Activated T-helper 9 cell treated with anti-CD3 and anti-CD28 coated beads, Interleukin-2, amount 50 U/mL, for 16 hours (primary cell): ENCODE data around the gene GSDME.

Source experiments
- DNase-seq: peaks from one replicate; pipeline ENCODE4 v3.0.0-alpha.2; 2020; ENCODE audit warnings: low read depth

GSDME gene

DNA sequence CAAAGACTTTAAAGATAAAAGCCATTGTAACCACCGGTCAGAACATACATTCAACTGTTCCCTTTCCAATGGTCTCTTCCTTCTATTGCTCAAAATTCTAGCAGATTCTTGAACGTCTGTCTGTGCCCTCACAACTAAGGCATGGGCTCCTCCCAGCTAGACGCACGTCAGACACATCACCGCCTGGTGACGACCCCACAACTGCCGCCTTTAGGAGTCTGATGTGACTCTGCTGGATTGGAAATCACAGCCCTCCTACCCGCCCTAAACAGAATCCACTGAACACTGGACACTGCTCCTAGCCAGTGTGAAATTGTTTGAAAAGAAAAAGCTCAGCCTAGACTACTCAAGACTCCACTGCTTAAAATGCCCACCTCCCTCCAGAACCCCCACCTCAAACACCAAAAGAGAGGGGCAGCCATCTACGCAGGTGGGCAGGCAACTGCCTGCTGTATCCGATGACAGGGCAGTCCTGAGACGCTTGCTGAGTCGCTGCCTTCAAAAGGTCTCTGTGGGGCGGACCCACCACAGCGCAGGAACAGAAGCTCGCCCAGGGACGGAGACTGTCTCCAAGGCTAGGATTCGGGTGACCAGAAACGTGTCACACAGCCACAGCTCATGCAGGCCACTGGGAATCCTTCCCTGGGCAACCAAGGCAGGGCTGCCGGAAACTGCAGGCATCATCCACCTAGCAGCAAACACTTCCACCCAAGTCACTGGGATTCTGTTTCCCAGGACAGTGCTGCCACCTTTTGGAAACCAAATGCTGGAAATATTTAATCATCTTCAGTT, 34.7 kb downstream of the GSDME start:
- no peak for DNase-seq

DNA sequence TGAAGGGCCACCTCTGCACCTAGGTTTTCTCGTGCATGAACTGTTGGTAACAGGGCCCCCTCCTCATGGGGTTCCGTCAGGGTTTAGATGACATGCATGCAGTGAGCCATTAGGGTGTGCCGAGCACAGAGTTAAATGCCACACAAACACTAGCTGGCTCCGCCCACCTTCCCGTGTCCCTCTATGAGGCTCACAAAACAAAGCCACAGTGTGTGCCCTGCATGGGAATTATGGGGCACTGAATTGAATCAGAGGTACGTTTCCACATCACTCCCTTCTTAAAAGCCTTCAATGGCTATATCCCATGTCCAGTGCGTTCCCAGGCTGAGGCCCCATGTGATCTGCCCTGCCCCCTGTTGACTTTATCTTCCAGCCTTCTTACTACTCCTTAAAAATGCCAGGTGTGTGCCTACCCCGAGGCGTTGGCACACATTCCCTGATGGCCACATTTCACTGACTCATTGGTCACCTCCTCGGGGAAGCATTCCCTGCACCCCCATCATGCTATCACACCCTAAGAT, 35.7 kb downstream of the GSDME start:
- DNase-seq, result no peak

DNA sequence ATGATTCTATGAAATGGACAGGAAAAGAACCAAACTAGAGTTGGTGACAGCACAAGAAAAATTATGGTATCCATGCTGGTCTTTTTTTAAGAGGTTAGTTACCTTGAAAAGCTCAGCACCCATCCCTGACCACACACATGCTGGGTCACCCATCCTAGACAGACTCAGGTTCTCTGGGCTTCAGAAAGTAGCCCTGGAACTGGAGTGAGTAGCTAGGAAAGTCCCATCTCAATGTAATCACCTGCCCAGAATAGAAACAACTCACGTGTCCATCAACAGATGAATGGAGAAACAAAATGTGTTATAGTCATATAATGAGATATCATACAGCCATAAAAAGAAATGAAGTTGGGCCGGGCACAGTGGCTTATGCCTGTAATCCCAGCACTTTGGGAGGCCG, 37.0 kb downstream of the GSDME start:
- DNase-seq, result no peak

DNA sequence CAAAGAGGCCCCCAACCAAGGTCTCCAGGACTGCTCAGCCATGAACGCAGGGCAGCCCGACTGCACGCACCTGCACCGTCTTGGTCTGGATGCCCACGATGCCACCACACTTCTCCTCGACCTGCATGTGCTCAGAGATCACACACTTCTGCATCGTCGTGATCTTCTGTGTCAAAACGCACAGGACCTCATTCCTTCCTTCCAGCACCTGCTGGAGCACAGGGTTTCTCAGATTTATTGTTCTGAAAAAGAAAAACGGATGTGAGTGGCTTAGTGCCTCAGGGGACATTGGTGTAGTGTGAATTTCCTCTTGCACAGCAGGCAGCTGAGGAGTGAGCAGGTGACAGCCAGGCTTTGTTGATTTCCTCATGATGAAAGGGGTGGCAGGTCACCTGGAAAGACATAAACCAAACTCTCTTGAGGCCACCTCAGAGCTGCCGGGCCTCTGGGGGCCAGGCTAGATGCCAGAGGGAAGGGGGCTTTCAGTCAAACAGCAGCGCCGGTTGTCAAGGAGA, 38.2 kb downstream of the GSDME start:
- no peak for DNase-seq

DNA sequence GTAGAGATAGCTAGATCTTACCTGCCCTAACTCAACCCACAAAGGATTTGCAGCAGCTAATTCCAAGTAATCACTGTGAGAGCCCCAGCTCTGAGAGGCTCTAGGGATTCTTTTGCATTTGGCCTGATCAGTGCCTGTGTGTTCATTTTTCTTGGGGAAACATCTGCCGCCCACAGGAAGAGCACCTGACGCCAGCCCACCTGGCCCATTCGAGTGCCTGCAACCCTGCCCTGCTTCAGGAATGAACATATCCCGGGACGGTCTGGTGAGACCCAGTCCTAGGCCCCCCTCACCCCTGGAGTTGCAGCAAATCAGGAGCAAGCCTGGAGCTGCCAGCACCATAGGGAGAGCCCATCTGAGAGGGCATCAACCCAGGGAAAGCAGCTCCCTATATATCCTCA, 38.8 kb downstream of the GSDME start:
- DNase-seq, result no peak

DNA sequence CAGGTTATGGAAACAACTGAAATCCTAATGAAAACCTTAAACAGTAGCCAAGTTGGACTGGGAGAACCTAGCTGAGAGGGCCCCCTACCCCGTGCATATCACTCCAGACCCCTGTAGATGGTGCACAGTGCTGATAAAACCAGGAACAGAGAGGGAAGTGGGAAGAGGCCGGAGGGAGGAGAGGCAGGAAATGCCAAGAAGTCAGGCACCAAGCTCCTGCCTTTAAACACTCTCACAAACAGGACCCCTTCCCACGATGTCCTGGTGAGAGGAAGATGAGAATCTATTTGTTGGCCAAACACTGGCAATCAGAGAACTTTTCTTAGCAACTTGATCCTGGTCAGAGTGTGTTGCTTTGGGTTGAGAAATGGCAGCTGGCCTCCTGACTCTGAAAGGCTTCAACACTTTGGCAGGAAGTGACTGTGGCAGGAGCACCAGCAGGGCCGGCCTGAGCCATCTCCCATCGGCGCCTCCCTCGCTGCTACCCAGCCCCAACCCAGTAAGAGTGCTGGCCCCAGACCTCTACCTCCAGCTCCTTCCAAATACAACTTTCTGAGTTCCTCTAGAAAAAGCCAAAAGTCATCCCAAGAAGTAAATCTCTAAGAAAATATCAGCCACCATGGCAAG, 39.5 kb downstream of the GSDME start:
- no peak for DNase-seq

DNA sequence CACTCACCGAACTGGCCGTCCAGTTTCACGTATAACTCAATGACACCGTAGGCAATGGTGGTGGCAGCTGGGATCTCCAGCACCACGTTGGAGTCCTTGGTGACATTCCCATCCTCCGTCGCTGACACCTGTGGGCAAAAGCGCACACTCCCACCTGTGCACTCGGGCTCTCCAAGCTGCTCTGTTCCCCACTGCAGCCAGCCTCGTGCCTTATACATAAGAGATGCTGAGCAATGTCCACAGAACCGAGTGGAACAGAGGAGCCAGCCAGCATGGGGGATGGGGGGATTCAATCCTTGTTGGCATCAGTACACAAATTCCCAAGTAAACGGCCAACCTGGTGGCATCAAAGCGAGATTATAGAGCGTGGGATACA, 40.0 kb downstream of the GSDME start:
- DNase-seq, result no peak

DNA sequence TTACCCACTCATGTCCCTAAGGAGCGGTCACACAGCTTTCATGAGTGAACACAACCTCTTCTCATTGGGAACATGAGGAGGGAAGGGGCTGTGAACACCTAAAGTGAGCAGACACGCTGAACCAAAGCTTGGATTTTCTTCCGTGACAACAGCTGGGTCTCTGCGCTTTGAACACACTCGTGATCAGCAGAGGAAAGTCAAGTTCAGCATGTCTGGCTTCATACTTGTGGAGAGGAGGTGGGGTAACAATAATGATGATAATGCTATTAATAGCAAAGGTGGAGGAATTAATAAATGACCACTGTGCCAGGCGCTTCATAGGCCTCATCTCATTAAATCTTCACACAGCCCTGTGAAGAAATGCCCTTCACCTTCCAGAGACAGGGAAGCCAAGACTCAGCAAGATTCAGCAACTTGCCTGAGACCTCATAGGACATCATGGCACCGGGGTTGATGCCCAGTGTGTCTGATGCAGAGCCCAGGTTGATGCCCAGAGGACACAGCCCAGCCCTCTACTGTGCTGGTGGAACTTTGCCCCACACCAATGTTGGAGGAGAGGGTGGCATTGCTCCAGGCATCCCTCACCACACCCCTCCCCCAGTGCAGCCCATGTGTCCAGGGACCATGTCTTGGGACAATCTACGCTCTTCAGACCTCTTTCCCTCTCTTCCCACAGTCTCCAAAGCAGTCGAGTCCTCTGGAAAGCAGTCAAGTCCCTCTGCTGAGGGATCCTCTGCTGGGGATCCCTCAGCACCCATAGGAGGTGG, 40.6 kb downstream of the GSDME start:
- DNase-seq, result no peak

DNA sequence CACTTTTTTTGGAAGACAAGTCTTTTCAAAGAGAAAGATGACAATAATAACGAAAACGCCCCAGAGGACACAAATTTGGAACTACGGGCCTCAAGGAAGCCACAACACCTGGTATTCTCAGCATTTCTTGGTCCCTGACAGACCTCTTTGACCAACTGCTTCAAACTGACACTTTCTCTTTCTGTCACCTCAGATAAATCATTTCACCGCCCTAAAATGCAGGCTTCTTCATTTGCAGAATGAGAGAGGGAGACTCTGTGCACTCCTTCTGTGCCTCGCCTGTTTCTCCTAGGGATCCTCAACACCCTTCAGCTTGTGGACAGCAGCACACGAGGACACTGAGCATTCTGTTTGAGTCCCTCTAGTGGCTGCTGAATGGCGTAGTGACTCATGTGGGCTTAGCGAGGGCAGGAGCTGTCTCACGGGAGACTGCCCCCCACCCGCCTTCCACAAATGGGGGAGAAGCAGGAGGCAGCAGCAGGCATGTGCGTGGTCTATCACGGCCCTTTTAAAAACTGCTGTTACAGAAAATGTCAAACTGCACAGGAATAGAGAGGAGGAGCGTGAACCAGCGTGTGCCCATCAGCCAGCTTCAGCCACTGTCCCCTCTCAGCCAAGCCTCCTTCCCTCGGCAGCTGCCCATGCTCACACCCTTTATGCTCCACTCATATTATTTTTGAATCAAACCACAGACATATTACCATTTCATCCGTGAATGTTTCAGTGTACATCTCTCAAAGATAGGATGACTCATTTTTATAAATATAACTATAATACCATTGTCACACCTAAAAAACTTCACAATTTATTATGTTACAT, 41.4 kb downstream of the GSDME start:
- no peak for DNase-seq

DNA sequence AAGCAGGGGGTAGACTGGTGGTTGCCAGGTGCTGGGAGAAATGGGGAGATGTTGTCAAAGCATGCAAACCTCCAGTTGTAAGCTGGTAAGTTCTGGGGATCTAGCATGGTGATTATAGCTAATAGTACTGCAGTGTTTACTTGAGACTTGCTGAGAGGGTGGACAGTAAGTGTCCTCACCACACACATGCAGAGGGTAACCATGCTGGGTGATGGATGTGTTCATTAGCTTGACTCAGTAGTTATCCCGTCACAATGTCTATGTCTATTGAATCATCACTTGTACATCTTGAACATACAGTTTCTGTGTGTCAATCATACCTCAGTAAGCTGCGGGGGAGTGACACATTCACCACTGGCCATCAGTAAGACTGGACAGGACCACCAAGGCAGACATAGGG, 42.1 kb downstream of the GSDME start:
- DNase-seq, result no peak

DNA sequence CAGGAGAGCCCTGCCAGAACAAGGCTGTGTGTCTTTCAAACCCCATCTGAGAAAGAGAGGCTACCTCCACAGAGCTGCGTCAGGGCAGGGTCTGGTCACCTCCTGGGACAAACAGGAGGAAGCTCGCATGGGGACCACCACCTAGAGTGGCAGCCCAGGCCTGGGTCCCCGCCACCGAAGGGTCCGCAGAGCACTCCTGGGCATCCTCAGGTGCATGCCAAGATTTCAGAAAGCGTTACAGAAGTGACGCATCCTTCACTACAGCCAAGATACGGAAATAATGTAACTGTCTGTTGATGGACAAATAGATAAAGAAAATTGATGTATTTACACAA, 42.6 kb downstream of the GSDME start:
- no peak for DNase-seq

DNA sequence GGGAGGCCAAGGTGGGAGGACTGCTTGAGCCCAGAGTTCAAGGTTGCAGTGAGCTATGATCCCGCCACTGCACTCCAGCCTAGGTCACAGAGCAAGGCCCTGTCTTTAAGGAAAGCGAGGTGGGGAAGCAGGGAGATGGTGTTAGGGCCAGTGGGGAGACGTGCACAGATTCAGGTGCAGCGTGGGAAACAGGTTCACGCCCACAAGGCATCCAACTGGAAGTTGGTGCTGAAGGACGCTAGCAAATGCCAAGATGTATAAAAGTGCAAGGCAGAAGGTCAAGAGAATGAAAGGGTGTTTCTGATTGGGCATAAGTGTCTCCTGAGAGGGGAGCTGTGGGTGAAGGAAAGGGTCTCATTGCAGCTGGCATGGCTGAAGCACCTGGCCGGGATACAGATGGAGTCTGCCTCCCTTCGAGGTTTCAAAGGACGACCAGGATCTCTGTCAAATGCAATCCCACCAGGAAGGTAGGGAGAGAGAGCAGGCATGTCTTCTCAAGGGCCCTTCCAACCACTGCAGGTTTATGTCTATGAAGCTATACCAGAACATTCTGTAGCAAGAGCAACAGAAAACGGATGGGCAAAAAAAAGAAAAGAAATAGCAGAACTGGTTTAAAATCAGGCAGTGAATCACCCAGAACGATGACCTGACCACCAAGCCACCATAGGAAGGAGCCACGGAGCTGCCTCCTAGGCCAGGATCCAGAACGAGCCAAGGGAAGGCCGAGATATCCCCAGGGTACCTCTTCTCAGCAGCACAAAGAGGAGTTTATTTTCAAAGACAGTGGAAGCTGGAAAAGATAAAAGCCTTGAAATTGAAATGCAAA, 43.2 kb downstream of the GSDME start:
- no peak for DNase-seq

DNA sequence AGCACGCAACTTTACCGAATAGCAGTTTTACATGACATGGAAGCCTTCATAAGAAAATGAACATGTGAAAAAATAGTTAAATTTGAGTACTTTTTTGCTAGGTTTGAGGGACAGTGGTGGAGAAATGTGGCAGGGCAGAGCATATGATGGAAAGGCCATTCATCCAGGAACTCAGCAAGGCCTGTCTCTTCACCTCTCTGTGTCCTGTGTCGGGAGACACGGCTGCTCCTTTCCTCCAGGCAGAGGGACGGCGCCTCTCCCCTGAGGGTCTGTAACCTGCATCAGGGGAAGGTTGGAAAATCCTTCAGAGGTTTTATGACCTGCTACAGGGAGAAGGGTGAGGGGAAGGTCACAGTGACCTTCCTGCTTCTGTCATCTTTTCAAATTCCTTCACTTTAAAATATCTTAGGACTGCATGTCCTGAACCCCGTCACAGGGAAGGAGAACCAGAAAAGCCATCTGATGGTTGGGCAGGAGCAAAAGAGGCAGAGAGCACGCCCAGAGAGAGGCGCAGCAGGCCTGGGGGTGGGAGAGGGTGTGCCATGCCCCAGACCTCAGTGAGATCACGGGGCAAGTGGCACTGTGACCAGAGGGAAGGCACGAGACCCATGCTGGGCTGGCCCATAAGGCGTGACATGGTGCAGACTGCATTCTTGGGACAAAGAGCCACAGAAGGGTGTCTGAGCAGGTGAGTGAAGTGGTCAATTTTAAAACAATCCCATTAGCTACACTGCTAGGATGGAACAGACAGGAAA, 44.0 kb downstream of the GSDME start:
- DNase-seq, result no peak

DNA sequence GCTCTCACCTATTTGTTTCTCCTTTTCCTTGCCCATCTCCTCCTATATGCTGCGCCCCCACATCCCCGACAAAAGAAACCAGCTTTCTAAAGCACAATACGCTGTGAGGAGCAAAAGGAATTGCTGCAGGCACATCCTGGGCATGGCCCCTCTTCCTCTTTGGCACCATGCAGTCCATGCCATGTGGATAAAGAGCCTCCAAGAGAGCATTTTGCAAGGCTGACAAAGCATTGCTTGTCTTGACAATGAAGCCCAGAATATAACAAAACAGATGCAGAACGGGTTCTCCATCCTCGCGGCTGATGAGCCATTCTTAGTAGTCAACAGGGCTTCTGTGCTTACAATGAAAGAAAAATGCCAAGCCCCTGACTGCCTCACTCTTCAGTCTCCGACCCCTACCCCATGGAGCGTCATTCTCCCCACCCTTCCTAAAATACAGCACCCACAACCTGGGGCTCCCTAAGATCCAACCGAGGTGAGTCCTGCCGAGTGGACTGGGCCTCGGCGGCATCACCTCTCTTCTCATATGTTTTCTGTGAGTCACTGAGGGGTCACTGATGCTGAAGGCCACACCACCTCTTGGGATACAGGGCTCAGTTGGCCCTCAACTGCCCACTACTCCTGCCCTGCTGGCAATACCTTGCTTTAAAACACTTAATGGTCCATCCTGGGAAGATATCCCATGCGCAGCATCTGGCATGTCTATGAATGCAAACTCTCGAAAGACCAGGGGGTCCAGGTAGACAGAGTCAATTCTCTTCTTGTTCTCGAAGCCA, 47.5 kb downstream of the GSDME start:
- no peak for DNase-seq

DNA sequence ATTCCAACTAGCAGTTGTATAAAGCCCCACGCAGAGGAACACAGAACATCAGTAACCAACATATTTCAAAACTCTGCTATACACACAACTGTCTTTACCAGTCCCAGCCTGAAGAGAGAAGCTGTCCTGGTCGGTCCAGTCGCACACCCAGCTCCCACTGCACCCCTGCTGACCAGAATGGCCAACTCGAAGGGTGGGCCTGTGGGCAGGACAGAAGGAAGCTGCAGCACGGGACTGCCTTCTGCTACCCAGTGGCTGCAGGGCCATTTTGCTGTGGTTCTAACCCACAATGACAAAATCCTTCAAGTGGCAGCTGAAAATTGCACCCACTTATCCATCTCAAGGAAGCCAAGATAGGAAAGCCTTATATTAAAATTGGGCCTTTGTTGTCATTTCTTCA, 48.2 kb downstream of the GSDME start:
- no peak for DNase-seq

DNA sequence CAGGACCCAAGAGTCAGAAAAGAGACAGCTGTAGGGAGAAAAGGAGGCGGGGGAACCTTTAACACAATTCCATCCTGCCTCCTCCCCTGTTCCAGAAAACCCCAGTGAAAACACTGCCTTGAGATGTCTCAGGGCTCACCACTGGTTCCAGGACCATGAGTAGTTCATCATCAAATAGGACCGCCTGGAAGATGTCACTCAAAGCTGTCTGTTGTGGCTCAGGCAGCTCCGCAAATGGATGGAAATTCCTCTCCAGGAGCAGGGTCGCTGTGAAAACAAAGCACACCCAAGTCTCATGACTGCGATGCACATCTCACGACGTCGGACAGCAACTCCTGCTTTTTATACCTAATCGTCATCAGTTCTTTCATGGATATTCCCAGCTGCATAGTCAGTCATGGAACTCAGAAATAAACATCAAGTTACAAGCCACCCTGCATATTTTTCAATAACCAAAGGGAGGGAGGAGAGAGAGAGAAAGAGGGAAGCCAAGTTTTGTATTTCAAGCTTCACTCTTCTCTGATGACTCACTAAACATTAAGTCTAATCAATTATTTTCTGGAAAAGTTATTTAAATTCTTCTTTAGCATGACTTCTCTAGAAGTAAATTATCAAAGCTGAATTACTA, 49.2 kb downstream of the GSDME start:
- no peak for DNase-seq

DNA sequence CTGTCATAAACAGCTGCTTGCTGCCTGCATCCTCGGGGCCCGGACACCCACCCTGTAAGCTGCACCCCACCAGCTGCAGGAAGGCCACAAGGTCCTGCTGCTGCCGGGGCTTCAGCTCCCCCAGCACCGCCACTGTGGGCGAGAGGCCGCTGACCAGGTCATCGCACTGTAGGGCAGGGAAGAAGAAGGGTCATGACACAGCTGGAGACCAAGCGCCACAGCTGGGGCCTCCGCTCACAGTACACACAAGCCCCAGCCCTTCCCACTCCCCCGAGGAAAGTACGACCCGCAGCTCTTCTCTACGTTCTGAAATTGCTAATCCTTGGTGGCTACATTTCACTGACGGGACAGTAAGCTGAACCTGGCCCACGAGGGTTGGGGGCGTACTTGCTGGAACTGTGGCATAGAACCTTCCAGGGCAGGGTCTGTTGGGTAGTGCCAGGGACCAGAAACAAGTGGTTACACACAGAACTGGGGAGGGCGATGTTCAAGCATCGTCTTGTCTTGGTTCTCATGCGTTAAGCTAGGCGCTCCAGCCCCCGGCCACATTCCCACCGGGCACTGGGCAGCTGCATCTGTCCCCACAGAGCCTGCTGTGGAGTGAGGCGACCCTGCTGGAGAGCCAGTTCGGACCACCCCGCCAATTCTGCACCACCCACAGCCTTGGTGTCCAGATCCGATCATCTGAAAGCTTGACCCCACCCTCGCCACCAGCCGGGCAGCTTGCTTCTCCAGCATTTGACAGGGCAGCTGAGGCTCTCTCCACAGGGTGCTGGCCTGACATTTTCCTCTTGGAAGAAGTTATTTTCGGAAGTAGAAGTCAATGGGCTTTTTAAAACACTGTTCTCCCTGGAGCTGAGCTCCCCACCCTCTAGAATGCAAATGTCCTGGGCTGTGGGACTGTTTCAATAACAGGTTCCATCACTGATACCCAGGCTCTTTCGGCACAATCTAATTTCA, 50.8 kb downstream of the GSDME start:
- DNase-seq, result no peak

DNA sequence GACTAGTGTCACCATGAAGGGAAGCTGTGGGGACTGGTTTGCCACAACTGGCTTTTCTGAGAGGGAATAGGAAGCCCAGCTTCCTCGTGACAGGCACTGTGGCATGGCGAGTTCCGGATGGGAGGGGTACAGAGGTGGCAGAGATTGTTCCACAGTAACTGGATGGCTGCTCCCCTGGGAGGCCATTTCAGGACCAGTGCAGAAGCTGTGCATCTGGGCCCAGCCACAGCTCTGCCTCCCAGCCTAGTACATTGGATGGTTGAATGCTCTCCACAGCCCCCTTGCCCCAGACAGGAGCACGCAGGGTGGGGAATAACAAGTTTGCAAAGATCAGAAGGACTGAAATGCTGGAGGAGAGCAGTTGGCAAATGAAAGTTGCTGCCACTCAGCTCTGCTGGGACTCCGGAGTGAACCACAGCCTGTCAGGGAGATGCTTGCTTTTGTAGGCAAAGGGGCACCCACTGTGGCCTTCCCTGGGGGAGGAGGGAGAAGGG, 51.8 kb downstream of the GSDME start:
- no peak for DNase-seq
